Panc1 (cell line): ENCODE results near the gene SLC38A10. TPM values are rescaled to one million over a fixed set of nuclear protein-coding genes. Genes with fewer than 3 reads are reported as not detected.
A peak's percentile ranks its signal among the peaks of the same experiment; 100 is the strongest.

ENCODE experiments used
- ATAC-seq: fragments of 200-7000 bp; cut with Tn5 transposase; 2 replicates; pipeline ENCODE4 v1.9.1; 2020; ENCODE audit warnings: mild to moderate bottlenecking, moderate library complexity
- BruUV-seq: library from RNA; stranded (reverse); fragments of 400-500 nt; replicated peaks from 2 replicates; lab custom pipeline; 2021; lab: Mats Ljungman, UMichigan
- CTCF ChIA-PET: fragments of 300-600 bp; sonication (Branson Sonifier 250); formaldehyde crosslinking; loops from one replicate; lab custom pipeline; 2022; ENCODE audit warnings: antibody characterized with exemption; lab: Charles Lee
- POLR2A ChIA-PET: fragments of 300-600 bp; sonication (Branson Sonifier 250); formaldehyde crosslinking; loops from one replicate; lab custom pipeline; 2022; ENCODE audit warnings: antibody characterized with exemption; lab: Charles Lee
- DNase-seq: peaks from one replicate; pipeline ENCODE4 v3.0.0-alpha.2; 2010; ENCODE audit warnings: low read depth, low spot score
- H3K27ac ChIP-seq: 2 replicates; pipeline ENCODE4 v1.5.1; 2011; ENCODE audit warnings: mild to moderate bottlenecking, low read length, inconsistent platforms
- H3K27me3 ChIP-seq: fragments of 200-500 bp; sonication (Bioruptor generic); 2 replicates; pipeline ENCODE4 v1.6.0; 2014; ENCODE audit warnings: low read length, inconsistent platforms; ENCODE audit not compliant: control insufficient read depth, insufficient read depth
- H3K36me3 ChIP-seq: fragments of 200-500 bp; sonication (Bioruptor generic); 2 replicates; pipeline ENCODE4 v1.5.1; 2014; ENCODE audit warnings: inconsistent platforms, mild to moderate bottlenecking, low read length, moderate library complexity; ENCODE audit not compliant: control insufficient read depth, insufficient read depth
- H3K4me1 ChIP-seq: 2 replicates; pipeline ENCODE4 v1.5.1; 2011; ENCODE audit warnings: inconsistent platforms, mild to moderate bottlenecking, low read length, moderate library complexity; ENCODE audit not compliant: control insufficient read depth, insufficient read depth
- H3K4me3 ChIP-seq, 2 experiments: 2 replicates each; pipeline ENCODE4 v1.5.1; 2011 to 2012; ENCODE audit warnings: low read depth in 2 of 2, low read length in 2 of 2, mild to moderate bottlenecking in 2 of 2, inconsistent platforms in 1 of 2, moderate library complexity in 1 of 2
- H3K9me3 ChIP-seq: fragments of 200-500 bp; sonication (Bioruptor generic); 2 replicates; pipeline ENCODE4 v1.5.1; 2014; ENCODE audit warnings: low read depth, mild to moderate bottlenecking, inconsistent platforms, low read length, moderate library complexity; ENCODE audit not compliant: control insufficient read depth, insufficient read depth
- POLR2AphosphoS5 ChIP-seq: IDR thresholded peaks from 2 replicates; pipeline ENCODE4 v1.6.1; 2012; ENCODE audit warnings: mild to moderate bottlenecking, low read depth, low read length, moderate library complexity
- SIN3A ChIP-seq: IDR thresholded peaks from 2 replicates; pipeline ENCODE4 v1.6.1; 2012; ENCODE audit warnings: low read depth, mild to moderate bottlenecking, low read length, moderate library complexity, borderline replicate concordance; ENCODE audit not compliant: insufficient read depth
- TCF7L2 ChIP-seq: IDR thresholded peaks from 2 replicates; pipeline ENCODE4 v1.6.1; 2011; ENCODE audit warnings: mild to moderate bottlenecking, low read depth, low read length, inconsistent platforms
- in situ Hi-C: cut with HindIII; loops from 2 replicates; pipeline ENCODE4 v1.10.0; 2016; ENCODE audit warnings: low sequenced_read_pairs, low pct_unique_long_range_greater_than_20kb
- intact Hi-C: fragments of 100-400 bp; cut with micrococcal nuclease; formaldehyde crosslinking; loops from one replicate; pipeline ENCODE4 v1.10.0; 2022; ENCODE audit not compliant: unreplicated experiment
- total RNA-seq: library from RNA; stranded (reverse); gene quantifications from one replicate; pipeline ENCODE4 v1.2.1, GENCODE V29; 2021; ENCODE audit not compliant: unreplicated experiment
- TF ChIP-seq, protein P1 (sequence below): fragments of 450-650 bp; IDR thresholded peaks from 2 replicates; pipeline ENCODE4 v1.5.1; 2017; ENCODE audit warnings: mild to moderate bottlenecking
- TF ChIP-seq, protein P2 (sequence below), 2 experiments: IDR thresholded peaks; 2 replicates each; pipeline ENCODE4 v1.6.1; 2011 to 2012; ENCODE audit warnings: low read depth in 2 of 2, control low read depth in 1 of 2, low read length in 1 of 2, mild to moderate bottlenecking in 1 of 2, moderate library complexity in 1 of 2; ENCODE audit not compliant: insufficient read depth in 1 of 2

The SLC38A10 gene
- total RNA-seq, 1 experiment from 2014 or later = 188 TPM

DNA sequence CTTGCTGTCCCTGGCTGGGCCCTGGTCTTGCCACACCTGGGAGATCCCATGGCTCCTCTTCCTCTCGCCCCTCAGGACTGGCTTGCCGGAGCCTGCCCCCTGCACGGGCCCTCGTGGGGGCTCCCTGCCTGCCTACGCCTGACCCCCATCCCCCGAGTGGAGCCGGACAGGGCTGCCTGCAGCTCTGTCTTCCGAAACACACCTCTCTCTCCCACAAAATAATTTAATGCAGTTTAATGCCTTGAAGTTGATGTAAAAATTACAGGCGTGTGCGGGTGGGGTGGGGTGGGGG lies 22.4 kb upstream of the SLC38A10 start:
- Histone ChIP-seq H3K36me3 (no peaks in the 10 kb centered on the region), H3K9me3 (no peaks in the 10 kb centered on the region), H3K4me1 (peaks cover 11% of the 10 kb centered on the region), H3K4me3 (no peak overlapping the region), H3K27ac (no peak overlapping the region), H3K27me3 (no peaks in the 10 kb centered on the region)
- DNase-seq (no peak), ATAC-seq (no peak)
- ChIA-PET POLR2A (no interaction called here), CTCF (no interaction called here)
- no TSS peak for BruUV-seq
- in situ Hi-C loops (no loop called here), intact Hi-C loops (no loop called here)
- no peak for TF ChIP-seq TCF7L2
- TF ChIP-seq POLR2AphosphoS5 = no peak
- no peak for TF ChIP-seq SIN3A
- TF ChIP-seq, protein P1, sequence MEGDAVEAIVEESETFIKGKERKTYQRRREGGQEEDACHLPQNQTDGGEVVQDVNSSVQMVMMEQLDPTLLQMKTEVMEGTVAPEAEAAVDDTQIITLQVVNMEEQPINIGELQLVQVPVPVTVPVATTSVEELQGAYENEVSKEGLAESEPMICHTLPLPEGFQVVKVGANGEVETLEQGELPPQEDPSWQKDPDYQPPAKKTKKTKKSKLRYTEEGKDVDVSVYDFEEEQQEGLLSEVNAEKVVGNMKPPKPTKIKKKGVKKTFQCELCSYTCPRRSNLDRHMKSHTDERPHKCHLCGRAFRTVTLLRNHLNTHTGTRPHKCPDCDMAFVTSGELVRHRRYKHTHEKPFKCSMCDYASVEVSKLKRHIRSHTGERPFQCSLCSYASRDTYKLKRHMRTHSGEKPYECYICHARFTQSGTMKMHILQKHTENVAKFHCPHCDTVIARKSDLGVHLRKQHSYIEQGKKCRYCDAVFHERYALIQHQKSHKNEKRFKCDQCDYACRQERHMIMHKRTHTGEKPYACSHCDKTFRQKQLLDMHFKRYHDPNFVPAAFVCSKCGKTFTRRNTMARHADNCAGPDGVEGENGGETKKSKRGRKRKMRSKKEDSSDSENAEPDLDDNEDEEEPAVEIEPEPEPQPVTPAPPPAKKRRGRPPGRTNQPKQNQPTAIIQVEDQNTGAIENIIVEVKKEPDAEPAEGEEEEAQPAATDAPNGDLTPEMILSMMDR = no peak
- TF ChIP-seq, protein P2, sequence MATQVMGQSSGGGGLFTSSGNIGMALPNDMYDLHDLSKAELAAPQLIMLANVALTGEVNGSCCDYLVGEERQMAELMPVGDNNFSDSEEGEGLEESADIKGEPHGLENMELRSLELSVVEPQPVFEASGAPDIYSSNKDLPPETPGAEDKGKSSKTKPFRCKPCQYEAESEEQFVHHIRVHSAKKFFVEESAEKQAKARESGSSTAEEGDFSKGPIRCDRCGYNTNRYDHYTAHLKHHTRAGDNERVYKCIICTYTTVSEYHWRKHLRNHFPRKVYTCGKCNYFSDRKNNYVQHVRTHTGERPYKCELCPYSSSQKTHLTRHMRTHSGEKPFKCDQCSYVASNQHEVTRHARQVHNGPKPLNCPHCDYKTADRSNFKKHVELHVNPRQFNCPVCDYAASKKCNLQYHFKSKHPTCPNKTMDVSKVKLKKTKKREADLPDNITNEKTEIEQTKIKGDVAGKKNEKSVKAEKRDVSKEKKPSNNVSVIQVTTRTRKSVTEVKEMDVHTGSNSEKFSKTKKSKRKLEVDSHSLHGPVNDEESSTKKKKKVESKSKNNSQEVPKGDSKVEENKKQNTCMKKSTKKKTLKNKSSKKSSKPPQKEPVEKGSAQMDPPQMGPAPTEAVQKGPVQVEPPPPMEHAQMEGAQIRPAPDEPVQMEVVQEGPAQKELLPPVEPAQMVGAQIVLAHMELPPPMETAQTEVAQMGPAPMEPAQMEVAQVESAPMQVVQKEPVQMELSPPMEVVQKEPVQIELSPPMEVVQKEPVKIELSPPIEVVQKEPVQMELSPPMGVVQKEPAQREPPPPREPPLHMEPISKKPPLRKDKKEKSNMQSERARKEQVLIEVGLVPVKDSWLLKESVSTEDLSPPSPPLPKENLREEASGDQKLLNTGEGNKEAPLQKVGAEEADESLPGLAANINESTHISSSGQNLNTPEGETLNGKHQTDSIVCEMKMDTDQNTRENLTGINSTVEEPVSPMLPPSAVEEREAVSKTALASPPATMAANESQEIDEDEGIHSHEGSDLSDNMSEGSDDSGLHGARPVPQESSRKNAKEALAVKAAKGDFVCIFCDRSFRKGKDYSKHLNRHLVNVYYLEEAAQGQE (IDR thresholded peaks at IDR 0.05; ENCODE audit: insufficient read depth in 1 of 2, low read depth in 2 of 2, low read length in 1 of 2) = no peak

DNA sequence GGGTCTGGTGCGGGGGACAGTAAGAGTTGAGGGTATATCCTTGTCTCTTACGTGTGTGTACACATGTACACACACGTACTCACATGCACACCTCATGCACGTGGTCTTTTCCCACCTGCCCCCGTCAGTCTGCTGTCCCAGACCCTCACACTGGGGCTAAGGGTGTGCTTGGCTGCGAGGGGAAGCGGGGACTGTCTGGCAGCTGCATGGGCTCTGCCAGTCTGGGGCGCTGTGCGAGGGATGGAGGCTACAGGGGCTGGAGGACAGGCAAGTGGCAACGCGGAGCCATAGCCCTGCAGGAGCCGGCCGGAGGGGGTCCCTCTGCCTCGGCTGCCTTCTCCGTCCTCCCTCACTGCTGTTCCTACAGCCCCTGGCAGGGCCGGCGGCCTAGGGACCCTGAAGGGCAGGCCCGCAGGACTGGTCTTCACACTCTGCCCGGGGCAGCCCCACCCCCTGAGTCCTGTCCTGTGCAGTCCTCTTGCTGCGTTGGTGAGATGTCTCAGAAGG lies 20.8 kb upstream of the SLC38A10 start:
- CTCF ChIA-PET = no interaction called here

DNA sequence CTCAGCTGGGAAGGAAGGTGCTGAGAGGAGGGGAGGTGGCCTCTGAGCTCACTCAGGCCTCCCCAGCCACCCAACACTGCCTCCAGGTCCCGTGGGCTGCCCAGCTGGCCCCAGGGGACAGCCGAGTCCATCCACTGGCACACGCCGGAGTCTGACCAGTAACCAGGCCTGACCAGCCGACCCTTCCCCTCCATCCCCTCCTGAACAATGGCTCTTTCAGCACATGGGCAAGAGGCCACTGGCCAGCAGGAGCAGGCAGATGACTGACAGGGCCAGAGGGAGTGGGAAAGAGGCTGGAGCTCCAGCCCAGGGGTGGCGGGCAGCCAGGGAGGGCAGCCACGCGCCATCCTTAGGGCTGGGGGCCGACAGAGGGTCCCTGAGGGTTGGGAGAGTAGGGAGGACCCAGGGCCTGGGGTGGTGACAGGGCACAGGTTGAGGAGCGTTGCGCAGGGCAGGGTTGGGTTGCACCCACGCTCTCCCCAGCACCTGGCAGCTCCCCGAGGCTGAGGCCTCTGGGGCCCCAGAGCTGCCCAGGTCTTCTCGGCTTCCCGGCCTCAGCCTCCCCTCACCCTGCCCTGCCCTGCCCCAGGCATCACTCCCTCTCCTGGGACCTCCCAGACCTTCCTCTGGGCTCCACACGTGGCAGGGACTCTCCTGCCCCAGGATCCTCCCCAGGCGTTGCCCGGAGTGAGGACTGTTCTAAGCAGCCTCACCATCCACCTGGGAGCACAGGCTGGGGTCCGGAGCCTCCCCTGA lies 20.2 kb upstream of the SLC38A10 start:
- ChIA-PET CTCF (interaction anchor here (1.6 kb wide), 1 partner anchor 24 kb away, joined by 5 read pairs; no protein-coding TSS in a partner anchor), POLR2A (no interaction called here)
- Histone ChIP-seq H3K27ac (0 out of 2 replicates have a peak overlapping the region, but pooled peaks have one; percentile 17), H3K4me1 (peaks cover 11% of the 10 kb centered on the region), H3K9me3 (no peaks in the 10 kb centered on the region), H3K36me3 (no peaks in the 10 kb centered on the region), H3K27me3 (no peaks in the 10 kb centered on the region), H3K4me3 (no peak overlapping the region)
- peak; percentile 17; the same call in 1 of the 2 replicates for ATAC-seq
- in situ Hi-C loops (no loop called here), intact Hi-C loops (no loop called here)
- no peak for TF ChIP-seq POLR2AphosphoS5
- no peak for TF ChIP-seq TCF7L2
- TF ChIP-seq SIN3A = no peak
- TF ChIP-seq, protein P2 (IDR thresholded peaks at IDR 0.05; ENCODE audit: insufficient read depth in 1 of 2, low read depth in 2 of 2, low read length in 1 of 2) = no peak
- TF ChIP-seq, protein P1 = no peak
- BruUV-seq = no TSS peak
- no peak for DNase-seq

More for the DNA sequence above, 20.8 kb upstream of the SLC38A10 start:
- in situ Hi-C loops (no loop called here), intact Hi-C loops (no loop called here)
- POLR2A ChIA-PET = no interaction called here
- no peak overlapping the region for H3K27ac ChIP-seq
- H3K27me3 ChIP-seq = no peaks in the 10 kb centered on the region
- TF ChIP-seq TCF7L2 = no peak
- no peak for TF ChIP-seq POLR2AphosphoS5
- DNase-seq (no peak), ATAC-seq (peak; percentile 18)
- peaks cover 11% of the 10 kb centered on the region for H3K4me1 ChIP-seq
- H3K9me3 ChIP-seq = no peaks in the 10 kb centered on the region
- no TSS peak for BruUV-seq
- H3K4me3 ChIP-seq = no peak overlapping the region
- H3K36me3 ChIP-seq = no peaks in the 10 kb centered on the region
